ENCODE results near the gene DBF4B.
A peak's percentile ranks its signal among the peaks of the same experiment; 100 is the strongest.

The DBF4B gene

DNA sequence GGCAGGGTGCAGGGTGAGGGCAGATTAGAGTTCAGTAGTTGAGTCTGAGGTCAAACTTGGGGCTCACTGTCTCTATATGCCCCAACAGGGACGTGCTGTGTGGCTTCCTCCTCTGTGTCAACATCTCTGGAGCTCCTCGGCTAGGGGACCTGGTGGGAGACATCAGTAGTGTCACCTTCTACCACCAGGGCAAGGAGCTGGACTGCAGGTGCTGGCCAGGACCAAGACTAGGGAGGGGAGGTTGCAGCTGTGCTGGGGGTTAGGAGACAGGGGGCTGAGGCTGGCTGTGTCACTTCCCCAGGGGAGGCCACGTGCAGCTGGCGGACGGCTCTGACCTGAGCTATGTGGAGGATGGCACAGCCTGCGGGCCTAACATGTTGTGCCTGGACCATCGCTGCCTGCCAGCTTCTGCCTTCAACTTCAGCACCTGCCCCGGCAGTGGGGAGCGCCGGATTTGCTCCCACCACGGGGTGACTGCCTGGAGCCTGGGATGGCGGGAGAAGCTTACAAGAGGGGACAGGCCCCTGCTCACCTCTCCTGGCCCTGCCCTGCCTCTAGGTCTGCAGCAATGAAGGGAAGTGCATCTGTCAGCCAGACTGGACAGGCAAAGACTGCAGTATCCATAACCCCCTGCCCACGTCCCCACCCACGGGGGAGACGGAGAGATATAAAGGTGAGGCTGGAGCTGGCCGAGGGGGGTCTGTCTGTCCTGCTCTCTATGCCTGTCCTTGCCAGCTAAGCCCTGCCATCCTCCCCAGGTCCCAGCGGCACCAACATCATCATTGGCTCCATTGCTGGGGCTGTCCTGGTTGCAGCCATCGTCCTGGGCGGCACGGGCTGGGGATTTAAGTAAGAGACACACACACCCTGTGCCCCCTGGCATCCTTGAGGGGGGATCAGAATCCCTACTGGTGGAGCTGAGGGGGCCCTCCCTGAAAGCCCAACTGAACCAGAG lies 69.2 kb downstream of the DBF4B start:
- DNase-seq (ENCODE audit: low read depth in 3 of 3), result no peak

DNA sequence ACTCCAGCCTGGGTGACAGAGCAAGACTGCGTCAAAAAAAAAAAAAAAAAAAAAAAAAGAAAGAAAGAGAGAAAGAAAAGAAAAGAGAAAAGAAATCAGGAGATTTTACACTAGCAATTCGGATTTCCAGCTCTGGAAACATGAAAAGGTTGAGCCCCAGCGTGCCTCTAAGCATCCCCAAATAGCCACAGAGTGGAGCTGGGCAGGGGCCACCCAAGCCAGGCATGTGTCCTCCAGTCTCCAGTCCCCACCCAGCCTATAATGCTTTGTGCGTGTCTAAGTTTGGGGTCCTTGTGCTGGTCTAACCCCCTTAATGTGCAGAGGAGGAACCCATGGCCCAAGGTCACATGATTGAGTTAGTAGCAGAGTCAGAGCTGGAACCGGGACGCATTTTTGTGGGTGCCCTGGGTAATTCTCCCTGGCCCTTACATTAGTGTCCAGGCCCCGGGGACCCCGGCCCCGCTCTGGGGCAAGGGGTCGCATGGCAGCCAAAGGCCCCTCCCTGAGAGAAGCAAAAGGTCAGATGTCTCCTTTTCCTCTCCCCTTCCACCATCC lies 70.3 kb downstream of the DBF4B start:
- no peak for DNase-seq (ENCODE audit: low read depth in 3 of 3)

DNA sequence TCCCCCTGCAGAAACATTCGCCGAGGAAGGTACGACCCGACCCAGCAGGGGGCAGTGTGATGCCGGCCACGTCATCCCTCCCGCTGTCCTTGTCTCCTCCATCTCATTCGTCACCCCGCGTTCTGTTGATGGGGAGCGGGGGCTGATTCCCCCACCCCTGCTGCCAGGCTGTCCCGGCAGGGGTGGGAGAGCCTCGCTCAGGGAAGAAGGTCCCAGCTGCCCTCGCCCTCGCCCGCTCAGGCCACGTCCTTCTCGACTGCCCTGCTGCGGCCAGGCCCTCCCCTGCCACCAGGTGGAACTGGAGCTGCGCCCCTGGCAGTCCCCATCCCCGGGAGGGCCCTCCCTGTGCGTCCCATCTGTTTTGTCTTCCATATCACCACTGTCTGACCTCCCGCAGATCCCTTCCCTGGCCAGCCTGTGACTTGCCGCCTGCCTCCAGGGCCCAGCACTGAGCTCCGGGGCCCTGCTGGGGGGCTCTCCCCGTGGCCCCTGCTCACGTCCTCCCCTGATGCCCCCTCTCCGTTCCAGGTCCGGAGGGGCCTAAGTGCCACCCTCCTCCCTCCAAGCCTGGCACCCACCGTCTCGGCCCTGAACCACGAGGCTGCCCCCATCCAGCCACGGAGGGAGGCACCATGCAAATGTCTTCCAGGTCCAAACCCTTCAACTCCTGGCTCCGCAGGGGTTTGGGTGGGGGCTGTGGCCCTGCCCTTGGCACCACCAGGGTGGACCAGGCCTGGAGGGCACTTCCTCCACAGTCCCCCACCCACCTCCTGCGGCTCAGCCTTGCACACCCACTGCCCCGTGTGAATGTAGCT lies 71.0 kb downstream of the DBF4B start:
- DNase-seq (ENCODE audit: low read depth in 3 of 3), result peak; percentile 69 to 84 (median 69)

DNA sequence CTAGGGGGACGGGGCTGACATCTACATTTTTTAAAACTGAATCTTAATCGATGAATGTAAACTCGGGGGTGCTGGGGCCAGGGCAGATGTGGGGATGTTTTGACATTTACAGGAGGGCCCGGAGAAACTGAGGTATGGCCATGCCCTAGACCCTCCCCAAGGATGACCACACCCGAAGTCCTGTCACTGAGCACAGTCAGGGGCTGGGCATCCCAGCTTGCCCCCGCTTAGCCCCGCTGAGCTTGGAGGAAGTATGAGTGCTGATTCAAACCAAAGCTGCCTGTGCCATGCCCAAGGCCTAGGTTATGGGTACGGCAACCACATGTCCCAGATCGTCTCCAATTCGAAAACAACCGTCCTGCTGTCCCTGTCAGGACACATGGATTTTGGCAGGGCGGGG lies 71.7 kb downstream of the DBF4B start:
- DNase-seq (ENCODE audit: low read depth in 3 of 3), result no peak

DNA sequence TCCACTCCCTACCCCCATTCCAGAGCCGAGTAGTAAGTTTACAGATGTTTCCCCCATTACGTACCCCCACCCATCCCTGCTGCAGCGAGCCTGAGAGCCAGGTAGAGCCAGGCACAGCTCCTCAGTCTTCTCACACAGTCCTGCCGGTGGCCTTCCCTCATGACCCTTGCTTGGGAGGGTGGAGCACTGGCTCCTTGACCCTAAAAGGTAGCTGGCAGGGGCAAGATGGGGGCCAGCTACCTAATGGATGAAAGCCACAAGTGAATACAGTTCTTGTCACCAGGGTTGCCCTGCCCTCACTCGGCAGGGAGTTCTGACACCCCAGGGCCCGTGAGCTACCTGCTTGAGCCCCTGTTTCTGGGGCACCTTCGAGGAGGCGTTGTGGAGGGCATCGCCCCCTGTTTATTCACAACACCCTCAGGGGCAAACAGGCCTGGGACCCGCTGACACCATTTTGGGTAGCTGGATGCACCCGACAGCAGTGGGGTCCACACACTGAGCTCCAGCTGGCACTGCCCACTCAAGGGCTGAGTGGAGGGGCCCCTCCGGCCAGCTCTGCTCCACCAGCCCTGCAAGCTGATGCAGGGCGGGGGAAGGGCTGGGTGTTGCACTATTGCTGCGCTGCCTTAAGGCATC lies 72.5 kb downstream of the DBF4B start:
- no peak for DNase-seq (ENCODE audit: low read depth in 3 of 3)

DNA sequence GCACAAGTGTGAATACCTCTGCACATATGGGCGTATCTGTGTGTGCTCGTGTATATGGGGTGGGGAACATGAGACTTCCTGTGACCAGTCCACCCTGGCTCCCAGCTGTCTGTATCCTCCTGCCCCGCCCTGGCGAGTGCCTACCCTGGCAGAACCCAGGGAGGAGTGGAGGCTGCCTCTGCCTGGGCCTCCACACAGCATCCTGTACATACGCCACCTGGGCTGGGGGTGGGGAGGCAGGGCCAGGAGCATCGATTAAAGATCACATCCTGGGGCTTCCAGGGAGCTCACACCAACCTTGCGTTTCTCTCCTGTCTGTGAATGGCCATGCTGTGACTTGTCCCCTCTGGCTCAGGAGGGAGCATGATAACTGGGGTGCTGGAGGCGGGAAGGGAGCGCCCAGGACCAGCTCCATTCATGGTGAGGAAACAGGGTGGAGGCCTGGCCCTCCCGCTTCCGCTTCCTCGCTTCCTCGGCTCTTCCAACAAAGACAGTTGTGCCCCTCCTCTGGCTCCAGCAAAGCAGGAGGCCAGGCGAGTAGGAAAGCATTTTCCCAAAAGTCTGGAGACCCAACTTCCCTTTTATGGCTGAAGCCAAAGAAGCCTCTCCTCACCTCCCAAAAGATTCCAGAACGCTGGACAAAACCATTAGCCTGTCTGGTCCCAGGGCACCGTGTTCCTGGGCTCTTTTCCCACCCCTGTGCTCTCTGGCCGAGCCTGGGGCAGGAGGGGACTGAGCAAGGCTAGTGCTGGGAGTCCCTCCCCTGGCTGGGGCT lies 73.3 kb downstream of the DBF4B start:
- no peak for DNase-seq (ENCODE audit: low read depth in 3 of 3)

DNA sequence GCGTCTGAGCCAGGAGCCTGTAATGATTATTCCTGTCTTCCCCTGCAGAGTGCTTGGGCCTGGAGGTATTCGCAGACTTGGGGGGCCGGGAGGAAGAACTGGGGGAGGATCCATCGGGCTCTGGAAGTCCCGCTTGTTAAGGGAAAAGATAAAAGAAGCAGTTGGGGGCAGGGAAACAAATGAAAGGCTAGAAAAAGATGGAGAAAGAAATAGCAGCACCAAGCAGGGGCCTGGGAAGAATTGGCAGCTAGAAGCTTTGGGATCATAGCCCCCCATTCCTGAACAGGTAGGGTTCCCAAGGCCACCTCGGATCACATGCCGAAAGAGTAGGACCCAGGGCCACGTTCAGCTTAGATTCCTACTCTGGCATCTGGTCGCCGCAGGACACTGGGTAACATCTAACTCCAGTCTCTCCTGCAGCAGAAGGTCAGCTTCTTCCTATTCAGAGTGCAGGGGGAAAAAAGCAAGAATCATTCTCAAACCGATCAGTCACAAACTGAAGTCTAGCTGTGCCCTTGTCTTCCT lies 73.9 kb downstream of the DBF4B start:
- DNase-seq (ENCODE audit: low read depth in 3 of 3), result no peak

DNA sequence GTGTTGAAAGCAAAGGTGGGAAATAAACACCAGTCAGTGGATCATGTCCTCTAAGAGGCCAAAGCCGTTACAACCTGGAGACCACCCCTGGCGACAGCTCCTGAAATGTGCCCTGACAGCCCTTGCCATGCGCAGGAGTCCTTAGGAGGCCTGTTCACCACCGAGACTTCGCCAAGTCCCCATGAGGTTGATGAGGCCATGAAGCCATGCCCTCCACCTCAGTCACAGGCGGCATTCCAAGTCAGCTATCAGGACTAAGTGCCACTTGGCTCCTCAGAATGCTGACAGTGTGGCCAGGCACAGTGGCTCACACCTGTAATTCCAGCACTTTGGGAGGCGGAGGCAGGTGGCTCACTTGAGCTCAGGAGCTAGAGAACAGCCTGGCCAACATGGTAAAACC lies 77.5 kb downstream of the DBF4B start:
- no peak for DNase-seq (ENCODE audit: low read depth in 3 of 3)

DNA sequence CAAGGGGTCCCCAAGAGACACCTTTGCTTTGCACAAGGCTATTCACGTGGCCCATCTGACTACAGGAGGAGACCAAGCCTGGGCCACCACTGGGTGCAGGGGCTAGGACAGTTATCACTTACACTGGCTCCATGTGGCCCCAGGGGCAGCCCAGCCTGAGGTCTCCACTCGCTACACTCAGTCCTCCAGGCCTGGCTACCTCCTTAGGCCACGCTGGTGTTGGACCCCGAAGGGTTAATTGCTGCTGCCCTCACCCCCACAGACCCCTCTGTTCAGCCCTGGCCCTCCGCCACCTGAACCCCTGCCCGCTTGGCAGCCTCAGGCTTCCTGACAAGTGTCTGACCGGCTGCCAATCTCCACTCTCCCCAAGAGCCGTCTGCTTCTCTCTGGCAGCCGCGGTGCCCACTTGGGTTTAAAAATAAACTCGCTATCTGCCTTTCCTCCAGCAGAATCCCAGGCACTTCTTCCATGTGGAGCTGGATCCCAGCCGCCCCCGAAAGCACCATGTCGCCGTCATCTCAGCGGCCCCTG lies 78.2 kb downstream of the DBF4B start:
- no peak for DNase-seq (ENCODE audit: low read depth in 3 of 3)

DNA sequence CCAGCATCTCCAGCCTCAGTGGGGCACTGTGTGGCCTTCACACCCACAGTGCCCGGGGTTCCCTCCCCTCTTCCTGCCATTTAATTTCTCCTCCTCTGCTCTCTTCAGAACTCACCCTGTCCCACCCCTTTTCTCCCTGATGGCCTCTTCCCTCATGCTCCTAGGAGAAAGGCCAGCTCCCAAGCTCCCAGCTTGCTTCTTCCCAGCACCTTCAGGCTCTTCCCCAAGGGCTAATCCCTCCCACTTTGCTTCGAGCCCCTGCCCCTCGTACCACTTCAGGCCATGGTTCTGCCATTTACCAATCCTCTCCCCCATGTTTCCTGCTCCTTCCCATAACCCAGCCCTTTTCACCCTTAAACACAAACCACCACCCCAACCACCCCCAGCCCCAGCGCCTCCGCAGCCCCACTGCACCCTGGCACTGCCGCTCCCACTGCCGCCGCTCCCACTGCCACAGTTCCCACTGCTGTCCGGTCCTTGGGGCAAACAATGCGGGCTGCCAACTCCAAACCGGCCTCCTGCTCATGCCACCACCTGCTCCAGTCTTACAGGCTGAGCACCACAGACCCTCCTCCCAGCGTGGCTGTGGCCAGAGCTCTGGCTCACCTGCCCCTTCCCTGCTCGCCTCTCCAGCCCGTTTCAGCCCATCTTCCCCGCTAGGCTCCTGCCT lies 78.9 kb downstream of the DBF4B start:
- DNase-seq (ENCODE audit: low read depth in 3 of 3), result no peak

DNA sequence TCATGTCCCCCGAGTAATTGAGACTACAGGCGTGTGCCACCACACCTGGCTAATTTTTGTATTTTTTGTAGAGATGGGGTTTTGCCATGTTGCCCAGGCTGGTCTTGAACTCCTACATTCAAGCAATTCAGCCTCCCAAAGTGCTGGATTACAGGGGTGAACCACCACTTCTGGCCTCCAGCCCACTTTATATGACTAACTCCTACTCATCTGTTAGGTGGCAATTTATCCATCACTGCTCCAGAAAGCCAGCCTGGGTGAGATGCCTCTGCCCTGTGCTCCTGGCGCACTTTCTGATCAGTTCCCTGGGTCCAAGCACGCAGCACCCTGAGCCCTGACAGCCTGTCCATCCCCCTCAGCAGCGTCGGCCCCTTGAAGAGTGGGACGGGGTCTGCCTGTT lies 79.7 kb downstream of the DBF4B start:
- DNase-seq (ENCODE audit: low read depth in 3 of 3), result no peak

DNA sequence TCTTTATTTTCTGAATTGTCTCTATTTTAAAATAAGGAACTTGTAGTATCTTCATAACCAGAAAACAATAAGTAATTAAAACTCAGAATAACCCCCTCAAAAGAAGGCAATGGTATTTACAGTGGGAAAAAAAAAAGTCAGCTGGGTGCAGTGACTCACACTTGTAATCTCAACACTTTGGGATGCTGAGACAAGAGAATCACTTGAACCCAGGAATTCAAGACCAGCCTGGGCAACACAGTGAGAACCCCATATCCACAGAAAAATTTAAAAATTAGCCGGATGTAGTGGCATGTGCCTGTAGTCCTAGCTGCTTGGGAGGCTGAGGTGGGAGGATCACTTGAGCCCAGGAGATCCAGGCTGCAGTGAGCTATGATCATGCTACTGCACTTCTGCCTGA lies 83.8 kb downstream of the DBF4B start:
- DNase-seq (ENCODE audit: low read depth in 3 of 3), result no peak

DNA sequence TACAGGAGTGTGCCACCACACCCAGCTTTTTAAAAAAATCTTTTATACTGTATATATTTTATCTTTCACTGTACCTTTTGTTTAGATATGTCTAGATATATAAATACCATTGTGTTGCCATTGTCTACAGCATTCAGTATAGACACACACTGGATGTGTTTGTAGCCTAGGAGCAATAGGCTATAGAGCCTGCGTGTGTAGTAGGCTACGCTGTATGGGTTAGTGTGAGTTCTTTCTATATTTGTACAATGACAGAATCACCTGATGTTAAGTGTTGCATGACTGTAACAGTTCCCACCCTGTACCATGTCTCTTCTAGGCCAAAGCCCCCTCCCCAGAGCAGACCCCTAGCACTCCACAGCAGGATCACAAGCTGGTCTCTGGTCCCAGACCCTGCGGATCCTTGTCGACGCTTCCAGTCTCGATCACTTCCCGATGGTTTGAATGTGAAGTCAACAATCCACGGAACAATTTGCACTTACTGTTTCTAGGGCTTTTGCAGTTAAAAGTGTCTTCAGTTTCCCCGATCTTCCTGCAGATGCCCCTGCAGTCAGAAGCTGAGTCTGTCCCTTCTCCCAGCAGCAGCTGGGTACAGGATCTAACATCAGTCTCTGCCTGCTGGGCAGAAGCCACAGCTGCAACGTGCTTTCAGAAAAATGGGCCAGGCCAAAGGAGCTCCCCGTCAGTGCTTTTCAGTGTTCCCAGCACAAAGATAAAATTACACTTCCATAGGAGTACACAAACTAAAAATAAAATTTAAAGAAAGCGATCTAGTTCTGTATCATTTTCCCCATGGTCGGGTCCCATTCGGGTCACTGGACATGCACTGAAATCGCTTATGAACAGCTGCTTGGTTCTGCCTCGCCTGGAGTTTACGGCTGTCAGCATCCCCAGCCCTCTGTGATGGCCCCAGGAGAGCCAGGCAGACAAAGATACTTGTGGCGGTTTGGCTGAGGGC lies 85.7 kb downstream of the DBF4B start:
- DNase-seq (ENCODE audit: low read depth in 3 of 3), result no peak

DNA sequence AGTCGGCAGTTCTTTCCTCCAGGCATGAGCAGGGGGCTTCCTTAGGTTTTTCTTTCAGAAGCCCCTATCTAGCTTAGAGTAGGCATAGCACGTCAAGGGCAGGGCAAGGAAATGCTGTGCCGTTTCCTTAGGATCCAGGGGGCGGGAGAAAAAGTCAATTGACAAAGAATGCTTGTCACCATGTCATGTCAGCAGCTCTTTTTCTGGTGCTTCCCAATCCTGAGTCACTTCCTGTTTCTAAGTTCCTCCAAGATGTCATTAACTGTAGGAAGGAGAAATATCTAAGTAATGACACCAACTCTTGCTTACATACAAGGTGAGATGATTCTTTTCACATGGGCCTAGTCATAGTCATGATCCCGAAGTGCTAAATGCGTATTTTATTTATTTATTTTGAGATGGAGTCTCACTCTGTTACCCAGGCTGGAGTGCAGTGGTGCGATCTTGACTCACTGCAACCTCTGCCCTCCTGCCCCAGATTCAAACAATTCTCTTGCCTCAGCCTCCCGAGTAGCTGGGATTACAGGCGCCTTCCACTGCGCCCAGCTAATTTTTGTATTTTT lies 86.5 kb downstream of the DBF4B start:
- no peak for DNase-seq (ENCODE audit: low read depth in 3 of 3)

DNA sequence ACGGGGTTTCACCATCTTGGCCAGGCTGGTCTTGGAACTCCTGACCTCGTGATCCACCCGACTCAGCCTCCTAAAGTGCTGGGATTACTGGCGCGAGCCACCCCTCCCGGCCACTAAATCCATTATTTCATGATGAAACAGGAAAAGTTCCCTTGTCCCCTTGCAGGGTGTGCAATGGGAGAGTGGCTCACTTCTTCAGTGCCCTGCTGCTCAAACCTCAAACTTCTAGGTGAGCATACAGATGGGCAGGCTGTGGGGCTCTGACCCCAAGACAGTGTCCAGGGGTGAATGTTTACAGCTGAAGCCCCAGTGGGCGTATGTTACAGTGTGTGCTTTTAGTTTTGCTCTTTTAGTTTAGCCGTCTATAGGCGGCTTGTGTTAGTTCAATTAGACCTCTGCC lies 87.0 kb downstream of the DBF4B start:
- DNase-seq (ENCODE audit: low read depth in 3 of 3), result no peak

DNA sequence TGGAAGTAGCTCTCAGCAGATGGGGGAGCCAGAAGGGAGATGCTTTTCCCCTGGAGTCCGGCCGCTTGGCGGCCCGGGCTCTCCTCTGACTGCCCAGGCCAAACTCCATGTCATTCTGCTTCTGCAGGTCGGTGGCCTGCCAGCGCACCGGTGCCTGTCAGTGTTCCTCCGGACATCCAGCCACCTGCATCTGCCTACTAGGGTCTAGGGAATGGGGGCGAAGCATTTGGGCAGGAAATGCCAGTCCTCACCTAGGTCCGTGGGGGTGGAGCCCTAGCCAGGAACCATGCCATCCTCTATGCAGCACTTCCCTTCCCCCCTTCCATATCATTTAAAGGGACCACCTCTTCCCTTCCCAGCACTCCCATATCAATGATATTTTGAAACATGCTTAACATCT lies 87.5 kb downstream of the DBF4B start:
- DNase-seq (ENCODE audit: low read depth in 3 of 3), result no peak

DNA sequence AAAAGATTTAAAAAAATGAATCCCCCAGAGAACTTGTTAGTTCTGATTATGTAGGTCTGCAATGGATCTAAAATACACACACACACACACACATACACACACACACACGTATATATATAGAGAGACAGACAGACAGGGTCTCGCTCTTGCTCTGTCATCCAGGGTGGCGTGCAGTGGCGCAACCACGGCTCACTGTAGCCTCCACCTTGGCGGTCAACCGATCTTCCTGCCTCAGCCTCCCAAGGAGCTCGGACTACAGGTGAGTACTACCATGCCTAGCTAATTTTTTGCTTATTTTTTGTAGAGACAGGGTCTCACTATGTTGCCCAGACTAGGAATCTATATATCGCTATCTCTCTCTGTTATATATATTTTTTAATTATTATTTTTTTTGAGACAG lies 88.3 kb downstream of the DBF4B start:
- DNase-seq (ENCODE audit: low read depth in 3 of 3), result no peak

DNA sequence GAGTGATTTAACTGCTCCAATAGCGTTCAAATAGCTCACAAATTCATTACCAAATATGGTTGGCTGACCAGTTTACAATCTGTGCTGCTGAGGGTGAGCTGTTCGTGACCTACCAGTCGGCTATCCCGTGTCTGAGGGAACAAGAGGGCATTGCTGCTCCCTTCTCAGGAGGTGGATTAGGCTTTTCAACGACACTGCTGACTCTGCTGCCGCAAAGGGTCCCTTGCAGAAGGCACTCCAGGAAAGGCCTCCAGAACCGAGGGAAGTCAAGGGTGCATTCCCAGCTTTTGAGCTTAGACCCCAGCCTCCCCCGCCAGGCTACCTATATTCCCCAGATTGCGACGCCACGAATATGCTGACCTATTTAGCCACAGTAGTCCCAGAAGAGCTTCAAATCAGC lies 89.3 kb downstream of the DBF4B start:
- no peak for DNase-seq (ENCODE audit: low read depth in 3 of 3)

DNA sequence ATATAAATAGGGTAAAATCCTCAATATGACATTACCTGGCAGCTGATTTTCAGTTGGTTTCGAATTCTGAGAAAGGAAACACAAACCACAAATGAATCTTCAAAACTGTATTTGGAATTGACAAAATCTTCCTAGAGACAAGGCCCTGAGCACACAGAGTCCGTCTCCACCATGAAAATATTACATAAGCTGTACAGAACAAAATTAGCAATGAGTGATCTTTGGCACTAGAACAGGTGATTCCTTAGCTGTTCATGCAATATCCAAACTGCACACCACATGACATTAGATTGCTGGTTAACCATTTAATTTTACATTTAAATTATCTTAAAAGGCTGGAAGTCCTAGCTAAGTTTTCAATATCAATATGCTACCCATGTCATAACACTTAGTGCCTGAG lies 89.9 kb downstream of the DBF4B start:
- DNase-seq (ENCODE audit: low read depth in 3 of 3), result no peak

All from stimulated activated CD4-positive, alpha-beta T cell treated with anti-CD3 and anti-CD28 coated beads, TNF-alpha, amount 100 ng/mL, for 24 hours (primary cell).